MM.1S (cell line): ENCODE measurements around the gene AIP.

Source experiments
- CTCF ChIP-seq: fragments of 300-600 bp; sonication (generic); IDR thresholded peaks from 2 replicates; pipeline ENCODE4 v1.5.1; 2016; ENCODE audit warnings: antibody characterized with exemption, low read length, mixed read lengths
- EZH2 ChIP-seq: fragments of 300-600 bp; sonication (generic); optimal IDR thresholded peaks from 2 replicates; pipeline ENCODE3; 2017; ENCODE audit warnings: low read depth, mild to moderate bottlenecking, antibody characterized with exemption, low read length, mixed read lengths

GRCh38 chr11:67517784-67518552, 35.1 kb downstream of the AIP start:
- TF ChIP-seq CTCF (no peak), EZH2 (no peak)
